Ascending aorta (tissue), 2 donors: ENCODE results near the gene TBL3. TPM values are rescaled to one million over a fixed set of nuclear protein-coding genes. Genes with fewer than 3 reads are reported as not detected.
A peak's percentile ranks its signal among the peaks of the same experiment; 100 is the strongest.

Source experiments
- DNase-seq, 2 donors: peaks; one replicate each; pipeline ENCODE4 v3.0.0-alpha.2; 2019; ENCODE audit warnings: low spot score in 2 of 2
- H3K27ac ChIP-seq, 2 donors: fragments of 200-600 bp; sonication (generic); one replicate each; pipeline ENCODE4 v1.5.1; 2016 to 2017; ENCODE audit warnings: mild to moderate bottlenecking in 1 of 2
- H3K27me3 ChIP-seq: fragments of 200-600 bp; sonication (generic); one replicate; pipeline ENCODE4 v1.5.1; 2017
- H3K36me3 ChIP-seq, 2 donors: fragments of 200-600 bp; sonication (generic); one replicate each; pipeline ENCODE4 v1.5.1; 2016
- H3K4me1 ChIP-seq, 2 donors: fragments of 200-600 bp; sonication (generic); one replicate each; pipeline ENCODE4 v1.5.1; 2016 to 2017; ENCODE audit warnings: mild to moderate bottlenecking in 1 of 2
- H3K4me3 ChIP-seq, 2 donors: fragments of 200-600 bp; sonication (generic); one replicate each; pipeline ENCODE4 v1.5.1; 2016 to 2017; ENCODE audit warnings: mild to moderate bottlenecking in 1 of 2
- H3K9me3 ChIP-seq, 2 donors: fragments of 200-600 bp; sonication (generic); one replicate each; pipeline ENCODE4 v1.5.1; 2016
- intact Hi-C: fragments of 100-400 bp; cut with DNase I; formaldehyde crosslinking; loops from one replicate; pipeline ENCODE4 v1.15.1; 2023
- total RNA-seq: library from RNA; depleted of rRNA; stranded (reverse); fragments of >200 nt; gene quantifications from one replicate; pipeline ENCODE4 v1.1.0, GENCODE V29; 2016
- TF ChIP-seq, protein P1 (sequence below), 3 experiments: fragments of 200-600 bp in 2 of 3; fragments of 450-650 bp in 1 of 3; sonication (generic) in 2 of 3; IDR thresholded peaks; one replicate each; pipeline ENCODE4 v1.5.1; 2016 to 2019; ENCODE audit warnings: antibody characterized with exemption in 3 of 3, mild to moderate bottlenecking in 1 of 3, moderate library complexity in 1 of 3

The TBL3 gene
- total RNA-seq, 1 donor from 2014 or later, result 55.7 TPM

DNA sequence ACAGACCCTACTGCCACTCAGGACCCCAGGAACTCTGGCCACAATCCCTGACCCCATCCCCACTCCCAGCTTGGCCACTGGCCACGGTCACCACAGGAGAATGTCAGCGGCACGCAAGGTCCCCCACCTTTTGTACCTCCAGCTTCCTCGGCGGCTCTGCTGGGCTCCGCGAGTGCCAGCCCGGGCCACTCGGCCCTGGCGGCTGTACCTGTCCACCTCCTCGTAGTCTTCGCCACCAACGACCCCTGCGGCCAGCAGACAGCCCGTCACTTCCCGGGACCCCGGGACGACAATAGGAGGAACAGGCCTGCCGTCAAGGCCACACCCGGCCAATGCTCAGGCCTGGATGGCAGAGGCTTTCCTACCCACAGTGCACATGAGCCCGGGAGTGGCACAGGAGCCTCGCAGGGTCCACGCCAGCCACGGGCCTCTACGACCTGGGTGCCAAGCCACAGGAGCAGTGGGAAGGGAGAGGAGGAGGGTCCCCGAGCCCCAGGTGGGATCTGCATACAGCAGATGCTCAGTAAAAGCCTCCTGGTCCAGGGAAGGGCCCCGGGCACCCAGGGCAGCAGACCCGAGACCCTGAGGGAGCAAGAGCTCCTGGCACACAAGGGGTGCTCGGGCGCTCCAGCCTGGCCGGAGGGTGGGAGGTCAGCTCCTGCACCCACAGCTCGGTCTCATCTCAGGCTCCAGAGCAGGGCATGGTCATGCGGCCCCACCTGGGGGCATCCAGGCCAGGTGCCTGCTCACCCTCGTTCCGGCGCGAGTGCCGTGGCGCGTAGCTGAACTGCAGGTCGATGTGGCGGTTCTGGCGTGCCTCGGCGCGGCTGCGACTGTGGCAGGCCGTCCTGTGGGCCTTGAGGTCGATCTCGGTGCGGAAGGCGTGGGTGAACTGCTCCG, 29.9 kb downstream of the TBL3 start:
- no peaks in the 10 kb centered on the region for H3K9me3 ChIP-seq
- H3K36me3 ChIP-seq, result peaks cover 55 to 67% of the 10 kb centered on the region in 2 donors
- H3K27me3 ChIP-seq, result no peaks in the 10 kb centered on the region
- intact Hi-C loops, result no loop called here
- no peak overlapping the region for H3K4me3 ChIP-seq
- peaks cover 6 to 10% of the 10 kb centered on the region in 2 donors for H3K4me1 ChIP-seq
- no peak for DNase-seq
- no peak overlapping the region for H3K27ac ChIP-seq
- TF ChIP-seq, protein P1, sequence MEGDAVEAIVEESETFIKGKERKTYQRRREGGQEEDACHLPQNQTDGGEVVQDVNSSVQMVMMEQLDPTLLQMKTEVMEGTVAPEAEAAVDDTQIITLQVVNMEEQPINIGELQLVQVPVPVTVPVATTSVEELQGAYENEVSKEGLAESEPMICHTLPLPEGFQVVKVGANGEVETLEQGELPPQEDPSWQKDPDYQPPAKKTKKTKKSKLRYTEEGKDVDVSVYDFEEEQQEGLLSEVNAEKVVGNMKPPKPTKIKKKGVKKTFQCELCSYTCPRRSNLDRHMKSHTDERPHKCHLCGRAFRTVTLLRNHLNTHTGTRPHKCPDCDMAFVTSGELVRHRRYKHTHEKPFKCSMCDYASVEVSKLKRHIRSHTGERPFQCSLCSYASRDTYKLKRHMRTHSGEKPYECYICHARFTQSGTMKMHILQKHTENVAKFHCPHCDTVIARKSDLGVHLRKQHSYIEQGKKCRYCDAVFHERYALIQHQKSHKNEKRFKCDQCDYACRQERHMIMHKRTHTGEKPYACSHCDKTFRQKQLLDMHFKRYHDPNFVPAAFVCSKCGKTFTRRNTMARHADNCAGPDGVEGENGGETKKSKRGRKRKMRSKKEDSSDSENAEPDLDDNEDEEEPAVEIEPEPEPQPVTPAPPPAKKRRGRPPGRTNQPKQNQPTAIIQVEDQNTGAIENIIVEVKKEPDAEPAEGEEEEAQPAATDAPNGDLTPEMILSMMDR (IDR thresholded peaks at IDR 0.05), result no peak

DNA sequence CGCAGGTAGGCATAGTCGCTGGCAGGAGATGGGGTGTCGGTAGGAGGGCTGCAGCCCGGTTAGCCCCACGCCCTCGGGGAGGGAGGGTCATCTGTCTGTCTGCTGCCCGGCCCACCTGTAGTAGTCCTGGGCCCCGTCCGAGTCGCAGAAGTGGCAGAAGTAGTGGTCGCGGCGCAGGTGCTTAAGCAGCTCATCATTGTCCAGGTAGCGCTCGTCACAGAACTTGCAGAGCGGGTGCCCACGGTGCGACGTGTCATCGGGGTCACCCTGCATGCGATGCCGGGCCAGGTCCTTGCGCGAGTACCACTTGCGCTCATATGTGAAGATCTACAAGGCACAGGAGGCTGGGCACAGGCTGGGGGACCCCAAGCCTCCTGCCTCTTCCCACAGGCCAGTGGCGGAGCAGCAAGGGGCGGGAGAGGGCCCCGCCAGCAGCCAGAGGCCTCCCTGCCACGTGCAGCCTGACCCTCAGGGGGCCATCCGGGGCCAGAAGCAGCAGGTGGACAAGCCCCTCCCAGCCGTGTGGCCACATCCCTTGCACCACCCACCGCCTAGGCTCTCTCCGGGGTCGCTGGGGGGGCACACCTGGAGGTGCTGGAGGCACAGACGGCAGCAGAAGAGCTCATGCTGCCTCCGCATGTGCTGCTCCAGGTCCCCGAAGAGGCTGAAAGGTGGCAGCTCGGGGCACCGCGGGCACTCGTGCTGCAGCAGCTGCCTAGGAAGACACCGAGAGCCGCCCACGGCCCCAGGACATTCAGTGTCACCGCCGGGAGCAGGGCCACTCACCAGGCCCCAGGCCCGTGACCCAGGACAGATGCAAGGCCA, 30.8 kb downstream of the TBL3 start:
- peaks cover 55 to 58% of the 10 kb centered on the region in 2 donors for H3K36me3 ChIP-seq
- no peak overlapping the region for H3K27ac ChIP-seq
- H3K9me3 ChIP-seq, result no peaks in the 10 kb centered on the region
- peaks cover 10 to 16% of the 10 kb centered on the region in 2 donors for H3K4me1 ChIP-seq
- TF ChIP-seq, protein P1 (IDR thresholded peaks at IDR 0.05), result no peak
- no peak overlapping the region for H3K4me3 ChIP-seq
- H3K27me3 ChIP-seq, result no peaks in the 10 kb centered on the region
- no peak for DNase-seq
- intact Hi-C loops, result no loop called here

DNA sequence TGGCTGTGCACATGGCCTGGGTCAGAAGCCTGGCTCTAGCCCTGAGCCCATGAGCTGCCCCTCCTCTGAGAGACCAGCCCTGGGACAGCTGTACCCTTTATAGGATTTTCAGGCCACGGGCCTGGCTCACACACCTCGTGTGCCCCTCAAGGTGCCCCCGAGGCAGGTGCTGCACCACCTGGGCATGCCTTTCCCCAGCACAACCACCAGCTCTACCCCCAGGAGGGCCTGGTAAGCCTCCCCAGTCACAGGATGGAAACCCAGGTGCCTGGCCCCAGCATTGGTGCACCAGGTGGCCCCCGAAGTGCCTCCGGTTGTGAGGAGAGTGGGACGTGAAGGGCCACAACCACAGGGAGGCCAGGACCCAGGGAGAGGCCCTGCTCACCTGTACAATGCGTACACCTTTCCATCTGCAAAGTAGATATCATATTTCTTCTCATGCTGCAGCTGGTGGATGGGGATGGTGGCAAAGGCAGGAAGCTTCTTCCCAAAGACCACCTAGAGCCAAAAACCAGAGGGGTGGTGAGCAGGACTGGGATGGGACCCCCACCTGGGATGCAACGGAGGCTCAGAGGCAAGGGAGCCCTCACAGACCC, 31.5 kb downstream of the TBL3 start:
- Histone ChIP-seq H3K36me3 (peaks cover 48 to 51% of the 10 kb centered on the region in 2 donors), H3K4me3 (no peak overlapping the region), H3K27ac (no peak overlapping the region), H3K27me3 (no peaks in the 10 kb centered on the region), H3K9me3 (no peaks in the 10 kb centered on the region), H3K4me1 (peaks cover 13 to 23% of the 10 kb centered on the region in 2 donors)
- TF ChIP-seq, protein P1 (IDR thresholded peaks at IDR 0.05), result no peak
- DNase-seq, result no peak
- intact Hi-C loops, result no loop called here

DNA sequence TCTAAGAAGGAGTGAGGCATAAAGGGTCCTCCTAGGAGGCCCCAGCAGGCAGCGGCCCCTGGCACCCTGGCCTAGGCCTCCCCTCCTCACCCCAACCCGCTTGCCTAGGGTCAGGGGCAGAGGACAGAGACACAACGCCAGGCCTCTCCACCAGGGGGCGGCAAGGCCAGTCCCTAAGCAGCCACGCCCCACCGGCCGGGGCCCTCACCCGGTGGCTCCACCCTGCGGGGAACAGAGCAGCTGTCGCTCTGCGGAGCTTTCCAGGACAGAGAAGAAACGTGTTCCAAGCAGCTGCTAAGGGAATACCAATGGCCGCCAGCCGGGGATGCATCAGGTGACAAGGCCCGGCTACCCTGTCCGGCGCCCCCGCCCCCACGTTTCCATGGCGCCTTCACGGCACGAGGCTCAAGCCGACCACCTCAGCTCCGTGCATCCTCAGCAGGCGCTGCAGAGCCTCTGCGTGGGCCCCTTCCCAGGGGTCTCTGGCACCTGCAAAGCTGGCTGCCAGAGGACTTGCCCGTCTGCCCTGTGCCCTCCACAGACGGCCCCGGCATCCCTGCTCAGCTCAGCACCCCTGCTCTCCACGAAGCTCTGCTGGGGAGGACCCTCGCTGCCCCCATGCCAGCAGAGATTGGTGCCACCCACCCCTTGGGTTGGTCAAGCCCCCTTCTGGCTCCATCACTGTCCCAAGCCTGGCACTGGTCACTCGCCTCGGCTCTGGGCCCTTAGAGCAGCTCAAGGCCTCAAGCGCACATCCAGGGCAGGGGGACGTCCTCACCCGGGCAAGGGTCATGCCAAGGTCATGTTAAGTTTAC, 32.2 kb downstream of the TBL3 start:
- Histone ChIP-seq H3K36me3 (peaks cover 41 to 44% of the 10 kb centered on the region in 2 donors), H3K4me1 (peaks cover 17 to 28% of the 10 kb centered on the region in 2 donors), H3K4me3 (peak overlapping the region in 1 of 2 donors; percentile 25)

More for the DNA sequence above, 32.2 kb downstream of the TBL3 start:
- TF ChIP-seq, protein P1 (IDR thresholded peaks at IDR 0.05), result peak; percentile 70 to 83 (median 81)
- no peaks in the 10 kb centered on the region for H3K27me3 ChIP-seq
- peak in 1 of 2 donors; percentile 85 for DNase-seq
- intact Hi-C loops, result no loop called here
- H3K9me3 ChIP-seq, result no peaks in the 10 kb centered on the region
- H3K27ac ChIP-seq, result no peak overlapping the region
